DMS79 treated with DMSO at 0.1 percent for 48 hours (cell line): ENCODE measurements around the gene RPS29.
A peak's percentile ranks its signal among the peaks of the same experiment; 100 is the strongest.
"Not testable (repeated sequence)": the region's sequence is repeated elsewhere in the genome, so short reads cannot be mapped to it uniquely, and the experiment has no call there.

Experiments
- DNase-seq: peaks from one replicate; lab custom pipeline; 2025; lab: John Stamatoyannopoulos, UW

The RPS29 gene

GRCh38 chr14:49585803-49586672 lies at the start of gene RPS29:
TSS of gene RPS29 (minus strand) at chr14:49586380. CDS start at chr14:49586346, 34 bp downstream.
- DNase-seq: peak; percentile 100

- peak; percentile 69 for DNase-seq
Observed at GRCh38 chr14:49634547-49635334, 48.6 kb upstream of the RPS29 start, which contains the start of gene DNAAF2. TSS of gene DNAAF2 (minus strand) at chr14:49635244. CDS start at chr14:49635149, 95 bp downstream.

GRCh38 chr14:49633640-49634546 lies 47.7 kb upstream of the RPS29 start:
- DNase-seq: peak; percentile 96

- DNase-seq: no peak
Observed at GRCh38 chr14:49623941-49624839, 38.0 kb upstream of the RPS29 start.

GRCh38 chr14:49623387-49623786 lies 37.2 kb upstream of the RPS29 start:
- DNase-seq: no peak

- DNase-seq: no peak
Observed at GRCh38 chr14:49622022-49622607, 35.9 kb upstream of the RPS29 start.

GRCh38 chr14:49621114-49621881 lies 35.1 kb upstream of the RPS29 start:
- DNase-seq: peak; percentile 72

GRCh38 chr14:49620182-49621113 lies 34.3 kb upstream of the RPS29 start, which contains the start of the genes MGAT2 and RPL36AL:
TSS of gene MGAT2 (plus strand) at chr14:49620799. CDS start at chr14:49621269, 470 bp downstream.
TSS of gene RPL36AL (minus strand) at chr14:49620626. CDS start at chr14:49619104, 1,522 bp downstream.
- DNase-seq: peak; percentile 99

- no peak for DNase-seq
Observed at GRCh38 chr14:49619730-49620129, 33.5 kb upstream of the RPS29 start.

GRCh38 chr14:49619273-49619672 lies 33.1 kb upstream of the RPS29 start:
- not testable (repeated sequence) for DNase-seq

GRCh38 chr14:49617852-49618519 lies 31.8 kb upstream of the RPS29 start:
- no peak for DNase-seq

- DNase-seq: no peak
Observed at GRCh38 chr14:49615776-49616175, 29.6 kb upstream of the RPS29 start.

GRCh38 chr14:49614196-49614595 lies 28.0 kb upstream of the RPS29 start:
- DNase-seq: no peak

GRCh38 chr14:49612671-49613070 lies 26.5 kb upstream of the RPS29 start:
- no peak for DNase-seq

GRCh38 chr14:49612251-49612650 lies 26.1 kb upstream of the RPS29 start:
- no peak for DNase-seq

GRCh38 chr14:49607583-49607982 lies 21.4 kb upstream of the RPS29 start:
- DNase-seq: no peak

- peak; percentile 92 for DNase-seq
Observed at GRCh38 chr14:49598485-49599300, 12.5 kb upstream of the RPS29 start, which contains the start of gene LRR1. TSS of gene LRR1 (plus strand) at chr14:49598940. CDS start at chr14:49599021, 81 bp downstream.
